Spleen (tissue), 7 donors: ENCODE data around the gene SET.

ENCODE experiments used
- POLR2A ChIP-seq, 3 donors: fragments of 450-650 bp; IDR thresholded peaks; one replicate each; pipeline ENCODE4 v1.5.1; 2017; ENCODE audit warnings: antibody characterized with exemption in 3 of 3, mild to moderate bottlenecking in 1 of 3
- TF ChIP-seq, protein P1 (sequence below), 11 experiments: fragments of 200-600 bp in 7 of 11; fragments of 450-650 bp in 4 of 11; sonication (generic) in 4 of 11; IDR thresholded peaks in 8 of 11; conservative IDR thresholded peaks in 3 of 11; 1 replicate in 7 of 11; 2 replicates in 4 of 11; pipeline versions ENCODE4 v1.4.0 to v1.8.0; 2016 to 2021; ENCODE audit warnings: antibody characterized with exemption in 11 of 11, inconsistent platforms in 4 of 11, mild to moderate bottlenecking in 1 of 11
- donor health status: DM: no; HTN: no; CAD: no; lungs with moderate emphysema.
- donor health status: DM: no; HTN: no; CAD: no.
- donor health status: DM: no; HTN: no; CAD: no.

GRCh38 chr9:128706671-128707381, 17.8 kb downstream of the SET start:
- TF ChIP-seq, protein P1, sequence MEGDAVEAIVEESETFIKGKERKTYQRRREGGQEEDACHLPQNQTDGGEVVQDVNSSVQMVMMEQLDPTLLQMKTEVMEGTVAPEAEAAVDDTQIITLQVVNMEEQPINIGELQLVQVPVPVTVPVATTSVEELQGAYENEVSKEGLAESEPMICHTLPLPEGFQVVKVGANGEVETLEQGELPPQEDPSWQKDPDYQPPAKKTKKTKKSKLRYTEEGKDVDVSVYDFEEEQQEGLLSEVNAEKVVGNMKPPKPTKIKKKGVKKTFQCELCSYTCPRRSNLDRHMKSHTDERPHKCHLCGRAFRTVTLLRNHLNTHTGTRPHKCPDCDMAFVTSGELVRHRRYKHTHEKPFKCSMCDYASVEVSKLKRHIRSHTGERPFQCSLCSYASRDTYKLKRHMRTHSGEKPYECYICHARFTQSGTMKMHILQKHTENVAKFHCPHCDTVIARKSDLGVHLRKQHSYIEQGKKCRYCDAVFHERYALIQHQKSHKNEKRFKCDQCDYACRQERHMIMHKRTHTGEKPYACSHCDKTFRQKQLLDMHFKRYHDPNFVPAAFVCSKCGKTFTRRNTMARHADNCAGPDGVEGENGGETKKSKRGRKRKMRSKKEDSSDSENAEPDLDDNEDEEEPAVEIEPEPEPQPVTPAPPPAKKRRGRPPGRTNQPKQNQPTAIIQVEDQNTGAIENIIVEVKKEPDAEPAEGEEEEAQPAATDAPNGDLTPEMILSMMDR (IDR thresholded peaks at IDR 0.05 in 8 of 11, conservative IDR thresholded peaks at IDR 0.05 in 3 of 11): no peak
- no peak for TF ChIP-seq POLR2A (IDR thresholded peaks at IDR 0.05)
